Panc1 (cell line): ENCODE measurements around the gene RABGAP1L. TPM values are rescaled to one million over a fixed set of nuclear protein-coding genes. Genes with fewer than 3 reads are reported as not detected.

Experiments
- ATAC-seq: fragments of 200-7000 bp; cut with Tn5 transposase; 2 replicates; pipeline ENCODE4 v1.9.1; 2020; ENCODE audit warnings: mild to moderate bottlenecking, moderate library complexity
- BruUV-seq: library from RNA; stranded (reverse); fragments of 400-500 nt; replicated peaks from 2 replicates; lab custom pipeline; 2021; lab: Mats Ljungman, UMichigan
- CTCF ChIA-PET: fragments of 300-600 bp; sonication (Branson Sonifier 250); formaldehyde crosslinking; loops from one replicate; lab custom pipeline; 2022; ENCODE audit warnings: antibody characterized with exemption; lab: Charles Lee
- POLR2A ChIA-PET: fragments of 300-600 bp; sonication (Branson Sonifier 250); formaldehyde crosslinking; loops from one replicate; lab custom pipeline; 2022; ENCODE audit warnings: antibody characterized with exemption; lab: Charles Lee
- DNase-seq: peaks from one replicate; pipeline ENCODE4 v3.0.0-alpha.2; 2010; ENCODE audit warnings: low read depth, low spot score
- H3K27ac ChIP-seq: 2 replicates; pipeline ENCODE4 v1.5.1; 2011; ENCODE audit warnings: mild to moderate bottlenecking, low read length, inconsistent platforms
- H3K27me3 ChIP-seq: fragments of 200-500 bp; sonication (Bioruptor generic); 2 replicates; pipeline ENCODE4 v1.6.0; 2014; ENCODE audit warnings: low read length, inconsistent platforms; ENCODE audit not compliant: control insufficient read depth, insufficient read depth
- H3K36me3 ChIP-seq: fragments of 200-500 bp; sonication (Bioruptor generic); 2 replicates; pipeline ENCODE4 v1.5.1; 2014; ENCODE audit warnings: inconsistent platforms, mild to moderate bottlenecking, low read length, moderate library complexity; ENCODE audit not compliant: control insufficient read depth, insufficient read depth
- H3K4me1 ChIP-seq: 2 replicates; pipeline ENCODE4 v1.5.1; 2011; ENCODE audit warnings: inconsistent platforms, mild to moderate bottlenecking, low read length, moderate library complexity; ENCODE audit not compliant: control insufficient read depth, insufficient read depth
- H3K4me3 ChIP-seq, 2 experiments: 2 replicates each; pipeline ENCODE4 v1.5.1; 2011 to 2012; ENCODE audit warnings: low read depth in 2 of 2, low read length in 2 of 2, mild to moderate bottlenecking in 2 of 2, inconsistent platforms in 1 of 2, moderate library complexity in 1 of 2
- H3K9me3 ChIP-seq: fragments of 200-500 bp; sonication (Bioruptor generic); 2 replicates; pipeline ENCODE4 v1.5.1; 2014; ENCODE audit warnings: low read depth, mild to moderate bottlenecking, inconsistent platforms, low read length, moderate library complexity; ENCODE audit not compliant: control insufficient read depth, insufficient read depth
- CTCF ChIP-seq: fragments of 450-650 bp; IDR thresholded peaks from 2 replicates; pipeline ENCODE4 v1.5.1; 2017; ENCODE audit warnings: mild to moderate bottlenecking
- POLR2AphosphoS5 ChIP-seq: IDR thresholded peaks from 2 replicates; pipeline ENCODE4 v1.6.1; 2012; ENCODE audit warnings: mild to moderate bottlenecking, low read depth, low read length, moderate library complexity
- REST ChIP-seq, 2 experiments: IDR thresholded peaks; 2 replicates each; pipeline ENCODE4 v1.6.1; 2011 to 2012; ENCODE audit warnings: low read depth in 2 of 2, control low read depth in 1 of 2, low read length in 1 of 2, mild to moderate bottlenecking in 1 of 2, moderate library complexity in 1 of 2; ENCODE audit not compliant: insufficient read depth in 1 of 2
- SIN3A ChIP-seq: IDR thresholded peaks from 2 replicates; pipeline ENCODE4 v1.6.1; 2012; ENCODE audit warnings: low read depth, mild to moderate bottlenecking, low read length, moderate library complexity, borderline replicate concordance; ENCODE audit not compliant: insufficient read depth
- TCF7L2 ChIP-seq: IDR thresholded peaks from 2 replicates; pipeline ENCODE4 v1.6.1; 2011; ENCODE audit warnings: mild to moderate bottlenecking, low read depth, low read length, inconsistent platforms
- in situ Hi-C: cut with HindIII; loops from 2 replicates; pipeline ENCODE4 v1.10.0; 2016; ENCODE audit warnings: low sequenced_read_pairs, low pct_unique_long_range_greater_than_20kb
- intact Hi-C: fragments of 100-400 bp; cut with micrococcal nuclease; formaldehyde crosslinking; loops from one replicate; pipeline ENCODE4 v1.10.0; 2022; ENCODE audit not compliant: unreplicated experiment
- total RNA-seq: library from RNA; stranded (reverse); gene quantifications from one replicate; pipeline ENCODE4 v1.2.1, GENCODE V29; 2021; ENCODE audit not compliant: unreplicated experiment

Gene RABGAP1L
- total RNA-seq, 1 experiment from 2014 or later = 37.0 TPM

DNA sequence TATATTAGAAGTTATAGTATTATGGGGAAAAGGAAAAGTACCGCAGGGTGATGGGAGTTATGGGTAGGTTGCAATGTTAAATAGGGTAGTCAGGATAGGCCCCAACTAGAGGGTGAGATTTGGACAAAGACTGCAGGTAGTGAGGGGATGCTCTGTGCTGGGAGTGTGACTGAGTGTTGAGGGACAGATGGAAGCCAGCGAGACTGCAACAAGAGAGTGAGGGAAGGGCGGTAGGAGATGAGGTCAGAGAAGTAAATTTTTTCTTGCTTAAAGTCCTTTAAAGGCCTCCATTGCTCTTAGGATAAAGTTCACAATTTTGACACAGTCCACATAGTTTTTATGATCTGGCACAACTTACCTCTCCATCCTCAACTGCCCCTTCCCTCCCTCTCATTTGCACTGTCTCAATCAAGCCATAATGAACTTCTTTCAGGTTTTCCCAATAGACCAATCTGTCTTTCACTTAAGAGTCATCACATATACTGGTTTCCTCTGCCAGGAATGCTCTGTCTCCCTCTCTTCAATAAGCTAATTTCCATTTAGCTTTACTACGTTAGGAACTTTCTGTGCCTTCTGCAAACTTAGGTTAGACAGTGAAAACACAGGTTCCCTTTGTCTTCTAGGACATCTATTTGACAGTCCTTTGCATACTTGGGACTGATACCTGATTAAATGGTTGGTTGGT lies 602.7 kb downstream of the RABGAP1L start:
- BruUV-seq = no TSS peak
- POLR2A ChIA-PET = no interaction called here

GRCh38 chr1:174764191-174764590 lies 604.9 kb downstream of the RABGAP1L start:
- H3K36me3 ChIP-seq = no peaks in the 10 kb centered on the region
- intact Hi-C loops = no loop called here
- ChIA-PET POLR2A (no interaction called here), CTCF (no interaction called here)
- ATAC-seq (no peak), DNase-seq (no peak)
- TF ChIP-seq SIN3A = no peak
- no peak for TF ChIP-seq TCF7L2
- no peak for TF ChIP-seq CTCF
- no peaks in the 10 kb centered on the region for H3K9me3 ChIP-seq
- H3K4me1 ChIP-seq = no peaks in the 10 kb centered on the region
- H3K27me3 ChIP-seq = no peaks in the 10 kb centered on the region
- H3K4me3 ChIP-seq = no peak overlapping the region
- H3K27ac ChIP-seq = no peak overlapping the region
- in situ Hi-C loops = no loop called here
- no TSS peak for BruUV-seq

More for the DNA sequence above, 602.7 kb downstream of the RABGAP1L start:
- CTCF ChIA-PET = no interaction called here
- no peaks in the 10 kb centered on the region for H3K36me3 ChIP-seq
- H3K4me1 ChIP-seq = no peaks in the 10 kb centered on the region
- DNase-seq = no peak
- H3K9me3 ChIP-seq = no peaks in the 10 kb centered on the region
- no peaks in the 10 kb centered on the region for H3K27me3 ChIP-seq
- ATAC-seq = no peak
- in situ Hi-C loops (no loop called here), intact Hi-C loops (no loop called here)
- H3K4me3 ChIP-seq = no peak overlapping the region
- no peak for TF ChIP-seq REST (IDR thresholded peaks at IDR 0.05; ENCODE audit: insufficient read depth in 1 of 2, low read depth in 2 of 2, low read length in 1 of 2)
- no peak for TF ChIP-seq POLR2AphosphoS5
- TF ChIP-seq CTCF = no peak
- TF ChIP-seq TCF7L2 = no peak
- no peak for TF ChIP-seq SIN3A
- no peak overlapping the region for H3K27ac ChIP-seq
